Mammary epithelial cell (primary cell): ENCODE measurements around the gene COL20A1.

Source experiments
- CTCF ChIP-seq, 2 donors: IDR thresholded peaks in 1 of 2; conservative IDR thresholded peaks in 1 of 2; 2 replicates each; pipeline ENCODE4 v1.5.1; 2011 to 2012; ENCODE audit warnings: inconsistent platforms in 2 of 2, low read length in 2 of 2, mild to moderate bottlenecking in 2 of 2, control low read depth in 1 of 2, low read depth in 1 of 2; ENCODE audit not compliant: insufficient read depth in 1 of 2; ENCODE audit errors: extremely low read depth in 1 of 2
- EZH2 ChIP-seq: IDR thresholded peaks from 2 replicates; pipeline ENCODE4 v1.6.1; 2012; ENCODE audit warnings: low read length, inconsistent platforms, borderline replicate concordance

GRCh38 chr20:63313349-63314014 lies 20.5 kb downstream of the COL20A1 start:
- TF ChIP-seq EZH2, result no peak
- no peak for TF ChIP-seq CTCF (conservative IDR thresholded peaks at IDR 0.05 in 1 of 2, IDR thresholded peaks at IDR 0.05 in 1 of 2; ENCODE audit: extremely low read depth in 1 of 2, insufficient read depth in 1 of 2, low read depth in 1 of 2, low read length in 2 of 2)
